ENCODE measurements around the gene TMEM120B. TPM values are rescaled to one million over a fixed set of nuclear protein-coding genes. Genes with fewer than 3 reads are reported as not detected.
A peak's percentile ranks its signal among the peaks of the same experiment; 100 is the strongest.
"Not testable (repeated sequence)": the region's sequence is repeated elsewhere in the genome, so short reads cannot be mapped to it uniquely, and the experiment has no call there.

The TMEM120B gene
- total RNA-seq, 4 donors from 2014 or later: 7.1 to 13.8 (median 8.8) TPM

DNA sequence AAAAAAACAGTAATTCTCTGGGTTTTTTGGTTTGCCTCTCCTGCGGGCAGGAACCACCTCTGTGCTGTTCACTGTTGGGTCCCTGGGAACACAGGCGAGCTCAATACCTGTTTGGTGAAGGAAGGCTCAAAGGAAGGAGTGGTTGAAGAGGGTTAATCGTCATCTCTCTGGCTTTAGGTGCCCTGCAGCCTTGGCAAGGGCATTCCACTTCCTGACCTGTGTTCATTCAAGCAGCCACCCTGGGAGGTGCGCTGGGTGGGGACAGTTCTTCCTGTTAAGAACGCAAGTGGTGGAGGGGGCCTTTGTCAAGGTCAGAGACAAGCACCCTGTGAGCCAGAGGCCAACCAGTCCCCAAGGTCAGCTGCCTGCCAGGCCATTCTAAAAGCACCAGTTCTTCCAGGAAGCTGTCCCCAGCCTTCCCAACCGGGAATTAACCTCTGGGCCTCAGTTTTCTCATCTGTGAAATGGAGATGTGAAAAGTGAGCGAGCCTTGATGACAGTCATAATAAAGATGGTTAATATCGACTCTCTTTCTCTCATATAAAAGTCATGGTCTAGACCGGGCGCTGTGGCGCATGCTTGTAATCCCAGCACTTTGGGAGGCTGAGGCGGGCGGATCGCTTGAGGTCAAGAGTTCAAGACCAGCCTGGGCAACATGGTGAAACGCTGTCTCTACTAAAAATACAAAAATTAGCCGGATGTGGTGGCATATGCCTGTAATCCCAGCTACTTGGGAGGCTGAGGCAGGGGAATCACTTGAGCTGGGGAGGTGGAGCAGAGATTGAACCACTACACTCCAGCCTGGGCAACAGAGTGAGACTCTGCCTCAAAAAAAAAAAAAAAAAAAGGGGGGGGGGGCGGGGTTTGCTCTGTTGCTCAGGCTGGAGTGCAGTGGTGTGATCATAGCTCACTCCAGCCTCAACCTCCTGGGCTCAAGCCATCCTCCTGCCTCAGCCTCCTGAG, 74.8 kb downstream of the TMEM120B start:
- H3K27me3 ChIP-seq: no peaks in the 10 kb centered on the region
- no peaks in the 10 kb centered on the region for H3K9me3 ChIP-seq
- TF ChIP-seq POLR2AphosphoS5 (IDR thresholded peaks at IDR 0.05): no peak
- TF ChIP-seq POLR2A (IDR thresholded peaks at IDR 0.05): no peak
- TF ChIP-seq EP300 (IDR thresholded peaks at IDR 0.05): no peak
- TF ChIP-seq, protein P1, sequence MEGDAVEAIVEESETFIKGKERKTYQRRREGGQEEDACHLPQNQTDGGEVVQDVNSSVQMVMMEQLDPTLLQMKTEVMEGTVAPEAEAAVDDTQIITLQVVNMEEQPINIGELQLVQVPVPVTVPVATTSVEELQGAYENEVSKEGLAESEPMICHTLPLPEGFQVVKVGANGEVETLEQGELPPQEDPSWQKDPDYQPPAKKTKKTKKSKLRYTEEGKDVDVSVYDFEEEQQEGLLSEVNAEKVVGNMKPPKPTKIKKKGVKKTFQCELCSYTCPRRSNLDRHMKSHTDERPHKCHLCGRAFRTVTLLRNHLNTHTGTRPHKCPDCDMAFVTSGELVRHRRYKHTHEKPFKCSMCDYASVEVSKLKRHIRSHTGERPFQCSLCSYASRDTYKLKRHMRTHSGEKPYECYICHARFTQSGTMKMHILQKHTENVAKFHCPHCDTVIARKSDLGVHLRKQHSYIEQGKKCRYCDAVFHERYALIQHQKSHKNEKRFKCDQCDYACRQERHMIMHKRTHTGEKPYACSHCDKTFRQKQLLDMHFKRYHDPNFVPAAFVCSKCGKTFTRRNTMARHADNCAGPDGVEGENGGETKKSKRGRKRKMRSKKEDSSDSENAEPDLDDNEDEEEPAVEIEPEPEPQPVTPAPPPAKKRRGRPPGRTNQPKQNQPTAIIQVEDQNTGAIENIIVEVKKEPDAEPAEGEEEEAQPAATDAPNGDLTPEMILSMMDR (IDR thresholded peaks at IDR 0.05): no peak
- no peak overlapping the region for H3K27ac ChIP-seq
- peaks cover 13% of the 10 kb centered on the region for H3K4me1 ChIP-seq
- H3K36me3 ChIP-seq: no peaks in the 10 kb centered on the region
- H3K4me3 ChIP-seq: no peak overlapping the region
- DNase-seq (ENCODE audit: low spot score in 2 of 2): no peak
- WGBS: 80% methylated on average over 16 of the region's 17 CpGs

DNA sequence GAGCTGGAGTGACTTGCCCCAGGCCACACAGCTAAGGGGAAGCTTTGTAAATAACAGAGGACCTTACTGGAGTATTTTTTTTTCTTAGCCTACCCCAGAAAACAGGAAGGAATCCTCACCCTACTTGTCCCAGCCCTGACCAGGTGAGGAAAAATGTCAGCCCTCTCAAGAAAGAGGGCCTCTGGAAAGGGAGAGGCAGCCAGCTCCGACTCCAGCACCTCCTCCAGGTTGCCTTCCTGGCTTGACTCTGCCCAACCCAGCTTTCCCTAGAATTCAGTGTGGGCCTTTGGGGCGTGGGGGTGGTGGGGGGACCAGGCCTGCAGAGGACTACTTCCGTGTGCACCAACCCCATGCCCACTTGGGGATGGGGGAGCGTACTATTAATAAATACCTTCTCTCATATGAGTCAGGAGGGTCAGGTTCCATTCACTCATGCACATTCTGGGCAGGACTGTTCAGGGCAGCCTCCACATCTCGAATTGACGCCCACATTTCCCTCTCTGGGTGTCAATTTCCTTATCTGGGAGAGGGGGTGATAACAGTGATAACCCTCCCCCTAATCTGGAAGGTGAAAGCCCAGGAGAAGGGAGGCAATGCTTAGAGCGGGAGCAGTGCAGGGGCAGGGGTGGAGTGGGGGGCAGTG, 75.7 kb downstream of the TMEM120B start:
- 80% methylated on average over 7 of the region's 7 CpGs for WGBS
- H3K4me1 ChIP-seq: peaks cover 18% of the 10 kb centered on the region
- no peaks in the 10 kb centered on the region for H3K27me3 ChIP-seq
- no peak overlapping the region for H3K4me3 ChIP-seq
- TF ChIP-seq POLR2AphosphoS5 (IDR thresholded peaks at IDR 0.05): no peak
- TF ChIP-seq, protein P1 (IDR thresholded peaks at IDR 0.05): no peak
- no peaks in the 10 kb centered on the region for H3K9me3 ChIP-seq
- H3K27ac ChIP-seq: no peak overlapping the region
- no peaks in the 10 kb centered on the region for H3K36me3 ChIP-seq
- DNase-seq (ENCODE audit: low spot score in 2 of 2): no peak

DNA sequence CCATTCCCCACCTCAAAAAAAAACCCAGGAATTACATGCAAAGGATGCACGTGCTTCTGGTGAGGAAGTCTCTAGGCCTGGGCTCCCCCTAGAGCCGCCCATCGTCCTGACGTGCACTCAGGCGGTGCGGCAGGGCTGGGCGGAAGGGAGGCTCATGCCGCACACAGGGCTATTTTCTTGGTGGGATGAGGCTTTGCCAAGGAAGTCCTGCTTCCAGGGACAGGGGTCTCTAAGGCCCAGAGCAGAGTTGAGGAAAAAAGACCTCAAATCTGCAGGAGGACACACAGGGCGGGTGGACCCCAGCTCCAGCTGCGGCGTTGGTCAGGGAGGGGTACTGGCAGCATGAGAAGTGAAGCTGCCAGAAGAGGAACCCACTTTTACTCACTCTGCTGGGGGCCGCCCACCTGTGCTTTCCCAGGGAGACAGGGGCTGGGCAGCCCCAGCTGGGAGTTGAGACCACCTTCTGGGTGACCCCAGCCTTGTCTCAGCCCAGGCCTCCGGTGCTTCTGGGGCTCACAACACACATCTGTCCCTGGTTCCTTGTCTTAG, 76.8 kb downstream of the TMEM120B start:
- H3K27ac ChIP-seq: peak overlapping the region; percentile 61
- peaks cover 22% of the 10 kb centered on the region for H3K4me1 ChIP-seq
- H3K9me3 ChIP-seq: no peaks in the 10 kb centered on the region
- H3K4me3 ChIP-seq: no peak overlapping the region
- H3K27me3 ChIP-seq: no peaks in the 10 kb centered on the region
- WGBS: 78% methylated on average over 12 of the region's 13 CpGs
- H3K36me3 ChIP-seq: no peaks in the 10 kb centered on the region
- peak in 1 of 2 donors; percentile 64 for DNase-seq (ENCODE audit: low spot score in 2 of 2)
- TF ChIP-seq, protein P1 (IDR thresholded peaks at IDR 0.05): no peak
- no peak for TF ChIP-seq POLR2A (IDR thresholded peaks at IDR 0.05)
- TF ChIP-seq EP300 (IDR thresholded peaks at IDR 0.05): no peak
- TF ChIP-seq POLR2AphosphoS5 (IDR thresholded peaks at IDR 0.05): no peak

DNA sequence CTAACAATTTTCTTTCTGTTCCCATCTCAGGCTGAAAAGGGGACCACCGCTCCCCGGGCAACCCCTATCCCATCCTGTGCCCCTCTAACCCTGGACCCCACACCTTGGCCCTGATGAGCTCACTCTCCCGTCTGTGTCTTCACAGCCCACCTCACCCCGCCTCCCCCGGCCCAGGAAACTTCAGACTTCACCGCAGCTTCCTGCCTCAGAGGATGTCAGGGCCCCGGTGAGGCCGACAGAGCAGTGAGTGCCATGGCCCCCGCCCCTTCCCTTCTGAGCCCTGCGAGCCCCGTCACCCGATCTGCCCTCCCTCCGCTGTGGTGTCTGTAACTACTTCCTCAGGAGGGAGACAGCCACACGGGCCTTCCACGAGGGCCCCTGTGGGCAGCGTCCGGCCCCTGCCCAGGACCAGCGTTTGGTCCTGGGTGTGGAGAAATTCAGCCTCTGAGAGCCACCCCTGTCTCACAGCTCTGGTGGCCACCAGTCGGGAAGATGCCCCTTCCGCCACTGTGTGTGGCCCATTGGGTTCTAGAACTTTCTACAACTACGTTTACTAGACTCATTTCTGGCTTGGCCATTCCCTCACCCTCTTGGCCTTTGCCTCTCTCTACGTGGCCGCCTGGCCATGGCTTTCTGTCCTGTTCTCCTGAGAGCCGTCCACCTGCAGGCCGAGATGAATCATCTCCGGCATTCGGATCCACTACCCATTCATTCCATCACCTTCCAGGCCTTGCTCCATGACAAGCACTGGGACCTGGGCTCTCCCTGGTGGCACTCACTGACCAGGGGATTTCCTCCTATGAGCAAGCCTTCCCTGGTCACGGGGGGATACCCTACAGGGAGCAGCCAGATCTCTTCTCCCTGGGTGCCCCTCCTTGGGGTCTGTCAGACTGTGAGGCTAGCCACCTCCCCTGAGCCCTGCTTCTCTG, 77.5 kb downstream of the TMEM120B start:
- H3K36me3 ChIP-seq: no peaks in the 10 kb centered on the region
- WGBS: 81% methylated on average over 28 of the region's 28 CpGs
- peaks cover 29% of the 10 kb centered on the region for H3K4me1 ChIP-seq
- peak in 1 of 2 donors; percentile 83 for DNase-seq (ENCODE audit: low spot score in 2 of 2)
- H3K4me3 ChIP-seq: no peak overlapping the region
- no peaks in the 10 kb centered on the region for H3K9me3 ChIP-seq
- H3K27ac ChIP-seq: peak overlapping the region; percentile 61
- TF ChIP-seq EP300 (IDR thresholded peaks at IDR 0.05): no peak
- no peak for TF ChIP-seq POLR2A (IDR thresholded peaks at IDR 0.05)
- TF ChIP-seq POLR2AphosphoS5 (IDR thresholded peaks at IDR 0.05): no peak
- TF ChIP-seq, protein P1 (IDR thresholded peaks at IDR 0.05): no peak
- no peaks in the 10 kb centered on the region for H3K27me3 ChIP-seq

DNA sequence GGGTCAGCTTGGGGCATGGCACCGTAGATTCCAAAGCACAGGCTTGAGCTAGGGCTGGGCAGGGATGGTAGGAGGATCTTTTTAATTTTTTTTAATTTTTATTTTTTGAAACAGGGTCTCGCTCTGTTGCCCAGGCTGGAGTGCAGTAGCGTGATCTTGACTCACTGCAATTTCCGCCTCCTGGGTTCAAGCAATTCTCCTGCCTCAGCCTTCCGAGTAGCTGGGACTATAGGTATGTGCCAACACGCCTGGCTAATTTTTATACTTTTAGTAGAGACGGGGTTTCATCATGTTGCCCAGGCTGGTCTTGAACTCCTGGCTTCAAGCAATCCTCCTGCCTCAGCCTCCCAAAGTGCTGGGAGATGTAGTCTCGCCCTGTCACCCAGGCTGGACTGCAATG, 78.2 kb downstream of the TMEM120B start:
- H3K4me1 ChIP-seq: peaks cover 37% of the 10 kb centered on the region
- H3K4me3 ChIP-seq; H3K36me3 ChIP-seq; H3K9me3 ChIP-seq; H3K27ac ChIP-seq; H3K27me3 ChIP-seq; DNase-seq (ENCODE audit: low spot score in 2 of 2): not testable (repeated sequence)
- WGBS: 91% methylated on average over 8 of the region's 8 CpGs

Data from suprapubic skin (tissue), 4 donors.